Hair follicular keratinocyte (primary cell): ENCODE results near the gene ARHGAP10. TPM values are rescaled to one million over a fixed set of nuclear protein-coding genes. Genes with fewer than 3 reads are reported as not detected.

ENCODE experiments used
- total RNA-seq: library from RNA; depleted of rRNA; stranded (reverse); fragments of >200 nt; gene quantifications from 2 replicates; pipeline ENCODE4 v1.2.3, GENCODE V29; 2015

Gene ARHGAP10
- 13.6 and 14.3 TPM in 2 replicates for total RNA-seq

DNA sequence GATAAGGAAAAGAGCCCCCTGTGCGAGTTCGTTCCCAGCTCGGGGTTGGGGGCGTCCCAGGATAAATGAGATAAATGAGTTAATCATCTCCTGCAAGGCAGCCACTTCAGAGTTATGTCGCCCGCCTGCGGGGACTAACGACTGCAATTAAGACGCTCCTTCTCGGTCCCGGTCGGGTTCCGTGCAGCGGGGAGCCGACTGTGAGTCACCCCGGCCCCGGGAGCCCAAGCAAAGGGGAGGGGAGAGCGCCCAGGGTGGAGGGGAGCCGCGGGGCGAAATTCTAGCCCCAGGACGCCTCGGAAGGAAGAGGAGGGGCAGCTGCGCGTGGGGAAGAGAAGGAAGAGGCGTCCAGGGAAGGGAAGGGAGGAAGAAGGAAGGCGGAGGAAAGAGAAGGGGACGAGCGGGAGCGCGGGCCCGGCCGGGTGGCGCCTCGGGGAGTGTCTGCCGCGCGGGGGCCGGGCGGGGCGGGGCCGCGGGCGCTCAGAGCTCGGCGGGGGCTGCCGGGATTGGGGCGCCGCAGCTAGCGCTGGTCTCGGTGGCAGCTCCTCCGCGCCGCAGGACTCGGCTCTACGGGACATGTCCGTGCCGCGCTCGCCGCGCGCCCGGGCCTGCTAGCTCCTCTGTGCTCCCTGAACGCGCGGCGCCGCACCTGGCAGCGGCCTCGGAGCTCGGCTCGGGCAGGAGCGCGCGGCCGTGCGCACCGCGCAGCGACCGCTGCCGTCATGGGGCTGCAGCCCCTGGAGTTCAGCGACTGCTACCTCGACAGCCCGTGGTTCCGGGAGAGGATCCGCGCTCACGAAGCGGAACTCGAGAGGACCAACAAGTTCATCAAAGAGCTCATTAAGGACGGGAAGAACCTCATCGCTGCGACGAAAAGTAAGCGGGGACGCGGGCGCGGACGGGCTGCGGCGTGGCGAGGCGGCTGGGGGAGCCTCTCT, at the start of gene ARHGAP10:
ARHGAP10 (plus strand) TSS at position 509 of the 938 bp plus-strand sequence; CDS start at position 723, 214 bp downstream.

GRCh38 chr4:147683717-147684700, 47.9 kb upstream of the ARHGAP10 start, which contains the start of gene PRMT9:
Gene PRMT9, minus strand, starts transcription at chr4:147684163. Its CDS starts 176 bp downstream, at chr4:147683987.

Other genes with a start within 250 kb of the ARHGAP10 start
- 13.8 and 17.4 TPM in 2 replicates for gene TMEM184C, start 114.7 kb upstream of the ARHGAP10 start, total RNA-seq
- gene PRMT9, start 47.9 kb upstream of the ARHGAP10 start, total RNA-seq: 4.1 and 6.6 TPM in 2 replicates